T-helper 2 cell treated with Interferon-gamma antibody and Interleukin-4, amounts not matched to agents 5 μg/mL and 100 μg/mL, for 36 hours (primary cell): ENCODE measurements around the gene TSPAN16.

Experiments
- DNase-seq: peaks from one replicate; pipeline ENCODE4 v3.0.0; 2021; ENCODE audit warnings: low spot score
- H3K27ac Mint-ChIP-seq: one replicate; pipeline ENCODE4 v1.8.0; 2021; ENCODE audit warnings: mild to moderate bottlenecking, mixed read lengths
- H3K27me3 Mint-ChIP-seq: one replicate; pipeline ENCODE4 v1.8.0; 2021; ENCODE audit warnings: low read depth, mixed read lengths
- H3K36me3 Mint-ChIP-seq: one replicate; pipeline ENCODE4 v1.8.0; 2021; ENCODE audit warnings: low read depth, mixed read lengths
- H3K4me1 Mint-ChIP-seq: one replicate; pipeline ENCODE4 v1.8.0; 2021; ENCODE audit warnings: low read depth, mixed read lengths
- H3K4me3 Mint-ChIP-seq: one replicate; pipeline ENCODE4 v1.8.0; 2022; ENCODE audit warnings: mild to moderate bottlenecking, moderate library complexity, mixed read lengths
- H3K9me3 Mint-ChIP-seq: one replicate; pipeline ENCODE4 v1.8.0; 2021; ENCODE audit warnings: mixed read lengths

Gene TSPAN16

GRCh38 chr19:11279505-11280236 lies 16.3 kb upstream of the TSPAN16 start:
- peaks cover 64% of the 10 kb centered on the region for H3K27me3 Mint-ChIP-seq
- H3K4me3 Mint-ChIP-seq: peak overlapping the region; percentile 31
- H3K9me3 Mint-ChIP-seq: no peaks in the 10 kb centered on the region
- peak; percentile 67 for DNase-seq
- H3K27ac Mint-ChIP-seq: peak overlapping the region; percentile 48
- no peaks in the 10 kb centered on the region for H3K36me3 Mint-ChIP-seq
- H3K4me1 Mint-ChIP-seq: peaks cover 8% of the 10 kb centered on the region

- H3K36me3 Mint-ChIP-seq: no peaks in the 10 kb centered on the region
- no peak overlapping the region for H3K4me3 Mint-ChIP-seq
- H3K4me1 Mint-ChIP-seq: peaks cover 8% of the 10 kb centered on the region
- peaks cover 56% of the 10 kb centered on the region for H3K27me3 Mint-ChIP-seq
- no peaks in the 10 kb centered on the region for H3K9me3 Mint-ChIP-seq
- no peak for DNase-seq
- no peak overlapping the region for H3K27ac Mint-ChIP-seq
Observed at GRCh38 chr19:11281356-11282049, 14.5 kb upstream of the TSPAN16 start.

GRCh38 chr19:11284515-11284914 lies 11.4 kb upstream of the TSPAN16 start:
- Mint-ChIP-seq H3K4me1 (peaks cover 5% of the 10 kb centered on the region), H3K36me3 (no peaks in the 10 kb centered on the region), H3K9me3 (no peaks in the 10 kb centered on the region), H3K4me3 (no peak overlapping the region), H3K27me3 (peaks cover 51% of the 10 kb centered on the region), H3K27ac (no peak overlapping the region)
- DNase-seq: no peak

GRCh38 chr19:11286312-11286974 lies 9.5 kb upstream of the TSPAN16 start:
- Mint-ChIP-seq H3K4me1 (no peaks in the 10 kb centered on the region), H3K4me3 (no peak overlapping the region), H3K27me3 (peaks cover 54% of the 10 kb centered on the region), H3K9me3 (no peaks in the 10 kb centered on the region), H3K27ac (no peak overlapping the region), H3K36me3 (no peaks in the 10 kb centered on the region)
- no peak for DNase-seq

- H3K4me1 Mint-ChIP-seq: no peaks in the 10 kb centered on the region
- H3K27me3 Mint-ChIP-seq: peaks cover 47% of the 10 kb centered on the region
- no peaks in the 10 kb centered on the region for H3K9me3 Mint-ChIP-seq
- no peak for DNase-seq
- H3K27ac Mint-ChIP-seq: no peak overlapping the region
- no peaks in the 10 kb centered on the region for H3K36me3 Mint-ChIP-seq
- no peak overlapping the region for H3K4me3 Mint-ChIP-seq
Observed at GRCh38 chr19:11288349-11288748, 7.6 kb upstream of the TSPAN16 start.

- Mint-ChIP-seq H3K27me3 (peaks cover 47% of the 10 kb centered on the region), H3K4me1 (peaks cover 7% of the 10 kb centered on the region), H3K27ac (no peak overlapping the region), H3K36me3 (no peaks in the 10 kb centered on the region), H3K9me3 (no peaks in the 10 kb centered on the region), H3K4me3 (no peak overlapping the region)
- DNase-seq: no peak
Observed at GRCh38 chr19:11290256-11290655, 5.7 kb upstream of the TSPAN16 start.

- Mint-ChIP-seq H3K27me3 (peaks cover 50% of the 10 kb centered on the region), H3K4me1 (peaks cover 7% of the 10 kb centered on the region), H3K36me3 (no peaks in the 10 kb centered on the region), H3K9me3 (no peaks in the 10 kb centered on the region), H3K4me3 (no peak overlapping the region), H3K27ac (no peak overlapping the region)
- no peak for DNase-seq
Observed at GRCh38 chr19:11291415-11291814, 4.5 kb upstream of the TSPAN16 start.

GRCh38 chr19:11291991-11292390 lies 4.0 kb upstream of the TSPAN16 start:
- H3K9me3 Mint-ChIP-seq: no peaks in the 10 kb centered on the region
- no peak for DNase-seq
- H3K36me3 Mint-ChIP-seq: no peaks in the 10 kb centered on the region
- H3K4me3 Mint-ChIP-seq: no peak overlapping the region
- no peak overlapping the region for H3K27ac Mint-ChIP-seq
- peaks cover 46% of the 10 kb centered on the region for H3K27me3 Mint-ChIP-seq
- H3K4me1 Mint-ChIP-seq: peaks cover 7% of the 10 kb centered on the region

- peak; percentile 83 for DNase-seq
- peak overlapping the region; percentile 60 for H3K4me3 Mint-ChIP-seq
- H3K4me1 Mint-ChIP-seq: peaks cover 7% of the 10 kb centered on the region
- peaks cover 40% of the 10 kb centered on the region for H3K27me3 Mint-ChIP-seq
- H3K27ac Mint-ChIP-seq: no peak overlapping the region
- H3K36me3 Mint-ChIP-seq: no peaks in the 10 kb centered on the region
- no peaks in the 10 kb centered on the region for H3K9me3 Mint-ChIP-seq
Observed at GRCh38 chr19:11293433-11294389, 2.2 kb upstream of the TSPAN16 start.

GRCh38 chr19:11295180-11295579 lies 780 bp upstream of the TSPAN16 start:
- Mint-ChIP-seq H3K4me3 (no peak overlapping the region), H3K27ac (no peak overlapping the region), H3K36me3 (no peaks in the 10 kb centered on the region), H3K27me3 (peaks cover 31% of the 10 kb centered on the region), H3K9me3 (no peaks in the 10 kb centered on the region), H3K4me1 (peaks cover 7% of the 10 kb centered on the region)
- no peak for DNase-seq

- no peak overlapping the region for H3K4me3 Mint-ChIP-seq
Observed at GRCh38 chr19:11296264-11296663, 304 bp downstream of the TSPAN16 start.

GRCh38 chr19:11299946-11300810 lies 4.2 kb downstream of the TSPAN16 start:
- Mint-ChIP-seq H3K4me3 (no peak overlapping the region), H3K27ac (no peak overlapping the region), H3K36me3 (no peaks in the 10 kb centered on the region), H3K9me3 (no peaks in the 10 kb centered on the region), H3K27me3 (peaks cover 17% of the 10 kb centered on the region), H3K4me1 (no peaks in the 10 kb centered on the region)
- no peak for DNase-seq

More at GRCh38 chr19:11296264-11296663, 304 bp downstream of the TSPAN16 start:
- Mint-ChIP-seq H3K4me1 (peaks cover 7% of the 10 kb centered on the region), H3K36me3 (no peaks in the 10 kb centered on the region), H3K9me3 (no peaks in the 10 kb centered on the region), H3K27me3 (peaks cover 31% of the 10 kb centered on the region), H3K27ac (no peak overlapping the region)
- no peak for DNase-seq

GRCh38 chr19:11300811-11301120 lies 4.8 kb downstream of the TSPAN16 start:
- DNase-seq: no peak
- H3K4me1 Mint-ChIP-seq: no peaks in the 10 kb centered on the region
- H3K27ac Mint-ChIP-seq: no peak overlapping the region
- H3K27me3 Mint-ChIP-seq: peaks cover 19% of the 10 kb centered on the region
- no peaks in the 10 kb centered on the region for H3K36me3 Mint-ChIP-seq
- no peak overlapping the region for H3K4me3 Mint-ChIP-seq
- no peaks in the 10 kb centered on the region for H3K9me3 Mint-ChIP-seq
